Neural progenitor cell (in vitro differentiated cells): ENCODE results near the gene FAM151A. TPM values are rescaled to one million over a fixed set of nuclear protein-coding genes. Genes with fewer than 3 reads are reported as not detected.
A peak's percentile ranks its signal among the peaks of the same experiment; 100 is the strongest.

Experiments
- DNase-seq: peaks from one replicate; pipeline ENCODE4 v3.0.0-alpha.2; 2016; ENCODE audit warnings: low spot score
- H2AFZ ChIP-seq: fragments of 200-600 bp; sonication (generic); replicated peaks from 2 replicates; pipeline ENCODE4 v1.6.1; 2016; ENCODE audit warnings: antibody characterized with exemption
- H3F3A ChIP-seq: fragments of 200-600 bp; sonication (generic); 2 replicates; pipeline ENCODE4 v1.6.1; 2016; ENCODE audit warnings: antibody characterized with exemption, low read depth
- H3K27ac ChIP-seq: fragments of 200-600 bp; sonication (generic); 2 replicates; pipeline ENCODE4 v1.5.1; 2016; ENCODE audit warnings: mild to moderate bottlenecking
- H3K27me3 ChIP-seq: fragments of 200-600 bp; sonication (generic); 2 replicates; pipeline ENCODE4 v1.6.1; 2016; ENCODE audit warnings: mild to moderate bottlenecking, moderate library complexity
- H3K36me3 ChIP-seq: fragments of 200-600 bp; sonication (generic); 2 replicates; pipeline ENCODE4 v1.5.1; 2016
- H3K4me1 ChIP-seq: fragments of 200-600 bp; sonication (generic); 2 replicates; pipeline ENCODE4 v1.6.1; 2016; ENCODE audit warnings: mixed run types
- H3K4me2 ChIP-seq: fragments of 200-600 bp; sonication (generic); 2 replicates; pipeline ENCODE4 v1.6.1; 2016
- H3K4me3 ChIP-seq: fragments of 200-600 bp; sonication (generic); 2 replicates; pipeline ENCODE4 v1.5.1; 2016
- H3K79me2 ChIP-seq: fragments of 200-600 bp; sonication (generic); 2 replicates; pipeline ENCODE4 v1.6.1; 2016; ENCODE audit warnings: low read depth
- H3K9ac ChIP-seq: fragments of 200-600 bp; sonication (generic); 2 replicates; pipeline ENCODE4 v1.6.1; 2016
- H3K9me3 ChIP-seq: fragments of 200-600 bp; sonication (generic); 2 replicates; pipeline ENCODE4 v1.5.1; 2016; ENCODE audit warnings: low read depth
- H4K20me1 ChIP-seq: fragments of 200-600 bp; sonication (generic); 2 replicates; pipeline ENCODE4 v1.6.1; 2016; ENCODE audit warnings: low read depth
- H3K27ac Mint-ChIP-seq: 3 replicates; pipeline ENCODE4 v1.8.0; 2021; ENCODE audit warnings: mixed read lengths
- H3K27me3 Mint-ChIP-seq: 2 replicates; pipeline ENCODE4 v1.8.0; 2022; ENCODE audit warnings: low read depth, mild to moderate bottlenecking, inconsistent platforms, moderate library complexity, mixed read lengths; ENCODE audit not compliant: insufficient read depth
- H3K36me3 Mint-ChIP-seq: 3 replicates; pipeline ENCODE4 v1.8.0; 2021; ENCODE audit warnings: mixed read lengths
- H3K4me1 Mint-ChIP-seq: 3 replicates; pipeline ENCODE4 v1.8.0; 2021; ENCODE audit warnings: mixed read lengths
- H3K4me3 Mint-ChIP-seq: 3 replicates; pipeline ENCODE4 v1.8.0; 2021; ENCODE audit warnings: mild to moderate bottlenecking, moderate library complexity, mixed read lengths
- H3K9me3 Mint-ChIP-seq: 3 replicates; pipeline ENCODE4 v1.8.0; 2020; ENCODE audit warnings: mixed read lengths
- CTCF ChIP-seq: fragments of 200-600 bp; sonication (generic); IDR thresholded peaks from 2 replicates; pipeline ENCODE4 v1.5.1; 2017; ENCODE audit warnings: antibody characterized with exemption, mild to moderate bottlenecking
- EZH2 ChIP-seq: fragments of 200-600 bp; sonication (generic); IDR thresholded peaks from 2 replicates; pipeline ENCODE4 v1.6.1; 2017; ENCODE audit warnings: antibody characterized with exemption, mild to moderate bottlenecking, moderate library complexity
- EZH2phosphoT487 ChIP-seq: fragments of 200-600 bp; sonication (generic); IDR thresholded peaks from 2 replicates; pipeline ENCODE4 v1.6.1; 2017; ENCODE audit warnings: antibody characterized with exemption
- total RNA-seq: library from RNA; depleted of rRNA; stranded (reverse); fragments of >200 nt; gene quantifications from 2 replicates; pipeline ENCODE4 v1.2.3, GENCODE V29; 2015; ENCODE audit warnings: low replicate concordance

FAM151A gene
- total RNA-seq, 1 donor from 2014 or later: not detected

DNA sequence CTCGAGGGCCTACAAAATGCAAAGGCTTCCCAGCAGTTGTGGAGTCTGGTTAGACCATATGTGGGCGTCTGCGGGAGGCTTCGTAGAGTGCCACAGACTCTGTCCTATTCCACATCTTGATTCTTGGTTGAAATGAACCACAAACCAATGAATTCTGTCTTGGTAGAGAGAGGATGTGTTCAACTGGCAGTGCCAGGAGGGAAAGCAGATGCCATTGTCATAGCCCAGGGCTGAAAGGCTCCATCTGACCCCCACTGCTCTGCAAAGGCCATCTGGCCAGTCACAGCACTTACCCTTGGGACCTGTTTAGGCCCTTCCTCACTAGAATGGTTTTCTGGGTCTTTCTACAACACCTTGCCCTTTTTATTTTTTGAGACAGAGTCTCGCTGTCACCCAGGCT lies 53.2 kb downstream of the FAM151A start:
- peak overlapping the region; percentile 87 for H3K27ac Mint-ChIP-seq
- H3K27me3 ChIP-seq: no peaks in the 10 kb centered on the region
- peaks cover 45% of the 10 kb centered on the region for H3K4me1 Mint-ChIP-seq
- no peaks in the 10 kb centered on the region for H3K9me3 Mint-ChIP-seq
- peaks cover 24% of the 10 kb centered on the region for H3K4me1 ChIP-seq
- no peak for DNase-seq
- H3K9me3 ChIP-seq: no peaks in the 10 kb centered on the region
- no peak overlapping the region for H3K4me3 Mint-ChIP-seq
- H3K9ac ChIP-seq: no peak overlapping the region
- TF ChIP-seq EZH2 (no peak), CTCF (no peak), EZH2phosphoT487 (no peak)
- H3K36me3 Mint-ChIP-seq: no peaks in the 10 kb centered on the region
- no peaks in the 10 kb centered on the region for H4K20me1 ChIP-seq
- H3K4me2 ChIP-seq: no peak overlapping the region
- no peaks in the 10 kb centered on the region for H3K79me2 ChIP-seq
- H3K36me3 ChIP-seq: no peaks in the 10 kb centered on the region
- H3K27ac ChIP-seq: no peak overlapping the region
- H2AFZ ChIP-seq: no peak overlapping the region
- peaks cover 6% of the 10 kb centered on the region for H3K27me3 Mint-ChIP-seq
- no peak overlapping the region for H3K4me3 ChIP-seq
- peaks cover 14% of the 10 kb centered on the region for H3F3A ChIP-seq

- no peaks in the 10 kb centered on the region for H3K36me3 Mint-ChIP-seq
- peaks cover 11% of the 10 kb centered on the region for H3K27me3 Mint-ChIP-seq
- Histone ChIP-seq H3F3A (peaks cover 14% of the 10 kb centered on the region), H3K36me3 (no peaks in the 10 kb centered on the region), H3K27me3 (no peaks in the 10 kb centered on the region), H3K79me2 (no peaks in the 10 kb centered on the region), H2AFZ (no peak overlapping the region), H3K4me2 (no peak overlapping the region), H3K9me3 (no peaks in the 10 kb centered on the region), H3K4me3 (no peak overlapping the region), H4K20me1 (no peaks in the 10 kb centered on the region), H3K27ac (no peak overlapping the region), H3K9ac (no peak overlapping the region), H3K4me1 (peaks cover 19% of the 10 kb centered on the region)
- H3K9me3 Mint-ChIP-seq: no peaks in the 10 kb centered on the region
- DNase-seq: no peak
- H3K27ac Mint-ChIP-seq: peak overlapping the region; percentile 98
- no peak overlapping the region for H3K4me3 Mint-ChIP-seq
- TF ChIP-seq EZH2phosphoT487 (no peak), CTCF (no peak), EZH2 (no peak)
- H3K4me1 Mint-ChIP-seq: peaks cover 36% of the 10 kb centered on the region
These were observed 54.0 kb downstream of the FAM151A start for GRCh38 chr1:54569339-54569738.

- no peak overlapping the region for H3K27ac ChIP-seq
- Mint-ChIP-seq H3K4me3 (no peak overlapping the region), H3K27ac (peak overlapping the region; percentile 23), H3K9me3 (peaks cover 2% of the 10 kb centered on the region), H3K36me3 (no peaks in the 10 kb centered on the region), H3K4me1 (peaks cover 35% of the 10 kb centered on the region), H3K27me3 (peaks cover 12% of the 10 kb centered on the region)
- peaks cover 14% of the 10 kb centered on the region for H3F3A ChIP-seq
- DNase-seq: no peak
- H3K79me2 ChIP-seq: no peaks in the 10 kb centered on the region
- no peaks in the 10 kb centered on the region for H4K20me1 ChIP-seq
- H2AFZ ChIP-seq: peak overlapping the region; percentile 26
- no peaks in the 10 kb centered on the region for H3K9me3 ChIP-seq
- no peak overlapping the region for H3K9ac ChIP-seq
- H3K4me2 ChIP-seq: no peak overlapping the region
- no peak overlapping the region for H3K4me3 ChIP-seq
- H3K27me3 ChIP-seq: no peaks in the 10 kb centered on the region
- H3K4me1 ChIP-seq: peaks cover 19% of the 10 kb centered on the region
- no peak for TF ChIP-seq EZH2
- TF ChIP-seq EZH2phosphoT487: no peak
- no peak for TF ChIP-seq CTCF
- no peaks in the 10 kb centered on the region for H3K36me3 ChIP-seq
These were observed 55.4 kb downstream of the FAM151A start for GRCh38 chr1:54567961-54568360.
